Smooth muscle cell of the pulmonary artery (primary cell): ENCODE results near the gene KLHL41. TPM values are rescaled to one million over a fixed set of nuclear protein-coding genes. Genes with fewer than 3 reads are reported as not detected.

Experiments used
- total RNA-seq: library from RNA; depleted of rRNA; stranded (reverse); fragments of >200 nt; gene quantifications from 2 replicates; pipeline ENCODE4 v1.2.3, GENCODE V29; 2014

KLHL41 gene
- 0.56 and 0.72 TPM in 2 replicates for total RNA-seq

GRCh38 chr2:169509298-169509885, at the start of gene KLHL41:
KLHL41 (plus strand) TSS chr2:169509702; CDS start chr2:169509779, 77 bp downstream.

GRCh38 chr2:169479257-169480078, 30.0 kb upstream of the KLHL41 start, which contains the start of gene BBS5:
BBS5 (plus strand) TSS chr2:169479494; CDS start chr2:169479554, 60 bp downstream.

GRCh38 chr2:169573160-169573973, 63.9 kb downstream of the KLHL41 start, which contains the start of gene FASTKD1:
FASTKD1 (minus strand) TSS chr2:169573865; CDS start chr2:169572029, 1,836 bp downstream.

Other genes starting within 250 kb of the KLHL41 start
- gene LRP2, start 147.2 kb upstream of the KLHL41 start, total RNA-seq = not detected in 2 replicates
- gene BBS5, start 30.2 kb upstream of the KLHL41 start, total RNA-seq = 6.1 TPM in 2 replicates
- gene FASTKD1, start 64.2 kb downstream of the KLHL41 start, total RNA-seq = 17.1 and 18.9 TPM in 2 replicates
- 25.0 and 27.4 TPM in 2 replicates for gene PPIG, start 74.6 kb downstream of the KLHL41 start, total RNA-seq
- gene CFAP210, start 184.7 kb downstream of the KLHL41 start, total RNA-seq = not detected in 2 replicates
- 1.6 and 1.8 TPM in 2 replicates for gene PHOSPHO2, start 184.8 kb downstream of the KLHL41 start, total RNA-seq
- 3.1 and 3.5 TPM in 2 replicates for gene KLHL23, start 224.1 kb downstream of the KLHL41 start, total RNA-seq